Transverse colon (tissue), 4 donors: Measurements from ENCODE around the gene OPRM1. TPM values are rescaled to one million over a fixed set of nuclear protein-coding genes. Genes with fewer than 3 reads are reported as not detected.

Source experiments
- DNase-seq: peaks from one replicate; pipeline ENCODE4 v3.0.0-alpha.2; 2019
- H3K27ac ChIP-seq, 4 donors: fragments of 200-600 bp; sonication (generic); 2 replicates each; pipeline ENCODE4 v1.5.1; 2016 to 2018; ENCODE audit warnings: inconsistent platforms in 4 of 4
- H3K27me3 ChIP-seq: fragments of 200-600 bp; sonication (generic); 2 replicates; pipeline ENCODE4 v1.5.1; 2017; ENCODE audit warnings: inconsistent platforms
- H3K36me3 ChIP-seq, 4 donors: fragments of 200-600 bp; sonication (generic); 2 replicates each; pipeline ENCODE4 v1.5.1; 2017 to 2019; ENCODE audit warnings: inconsistent platforms in 4 of 4
- H3K4me1 ChIP-seq, 4 donors: fragments of 200-600 bp; sonication (generic); 2 replicates each; pipeline ENCODE4 v1.5.1; 2017 to 2020; ENCODE audit warnings: inconsistent platforms in 4 of 4
- H3K4me3 ChIP-seq, 4 donors: fragments of 200-600 bp; sonication (generic); 1 replicate in 1 of 4; 2 replicates in 3 of 4; pipeline versions ENCODE4 v1.5.1 to v1.6.1; 2017 to 2019; ENCODE audit warnings: inconsistent platforms in 4 of 4
- H3K9me3 ChIP-seq, 2 donors: fragments of 200-600 bp; sonication (generic); 2 replicates each; pipeline ENCODE4 v1.5.1; 2017 to 2019; ENCODE audit warnings: inconsistent platforms in 2 of 2
- CTCF ChIP-seq, 5 experiments: fragments of 200-600 bp in 3 of 5; fragments of 450-650 bp in 2 of 5; sonication (generic) in 3 of 5; IDR thresholded peaks; 1 replicate in 2 of 5; 2 replicates in 3 of 5; pipeline ENCODE4 v1.5.1; 2016 to 2017; ENCODE audit warnings: antibody characterized with exemption in 5 of 5, inconsistent platforms in 3 of 5, mild to moderate bottlenecking in 2 of 5, moderate library complexity in 1 of 5
- EP300 ChIP-seq: sonication (generic); formaldehyde crosslinking; IDR thresholded peaks from one replicate; pipeline ENCODE4 v1.6.1; 2017; ENCODE audit warnings: antibody characterized with exemption, low read depth
- POLR2A ChIP-seq: fragments of 450-650 bp; IDR thresholded peaks from one replicate; pipeline ENCODE4 v1.6.1; 2016; ENCODE audit warnings: antibody characterized with exemption, mild to moderate bottlenecking, moderate library complexity
- POLR2AphosphoS5 ChIP-seq, 3 donors: sonication (generic); formaldehyde crosslinking; IDR thresholded peaks; one replicate each; pipeline ENCODE4 v1.6.1; 2016; ENCODE audit warnings: antibody characterized with exemption in 3 of 3
- WGBS, 2 donors: methylation state at CpG; one replicate each; pipeline ENCODE4 v1.1.5; 2018; ENCODE audit warnings: low coverage in 1 of 2; 5-methylcytosine and 5-hydroxymethylcytosine counted together
- in situ Hi-C, 4 donors: fragments of 200-750 bp; cut with MboI; loops; one replicate each; pipeline versions ENCODE4 v1.15.0 to v1.15.1; 2017; ENCODE audit warnings: low sequenced_read_pairs in 3 of 4, low pct_ligation_motif_present in 1 of 4, low pct_unique_long_range_greater_than_20kb in 1 of 4
- intact Hi-C: fragments of 100-400 bp; cut with DNase I; formaldehyde crosslinking; loops from one replicate; pipeline ENCODE4 v1.15.1; 2023; ENCODE audit warnings: low total_unique reads
- total RNA-seq, 4 donors: library from RNA; depleted of rRNA; stranded (reverse); fragments of >200 nt; gene quantifications; one replicate each; pipeline ENCODE4 v1.1.0, GENCODE V29; 2016

OPRM1 gene
- total RNA-seq, 4 donors from 2014 or later: 0.64 TPM; not detected in 3

- TF ChIP-seq POLR2AphosphoS5 (IDR thresholded peaks at IDR 0.05): no peak
- no peak for TF ChIP-seq CTCF (IDR thresholded peaks at IDR 0.05)
- no peak for TF ChIP-seq POLR2A
- TF ChIP-seq EP300: no peak
These were observed 26.2 kb upstream of the OPRM1 start for GRCh38 chr6:154012852-154013251.

GRCh38 chr6:154017786-154018185 is 21.3 kb upstream of the OPRM1 start:
- Histone ChIP-seq H3K27me3 (no peaks in the 10 kb centered on the region), H3K9me3 (no peaks in the 10 kb centered on the region), H3K4me3 (no peak overlapping the region), H3K27ac (no peak overlapping the region), H3K36me3 (no peaks in the 10 kb centered on the region), H3K4me1 (no peaks in the 10 kb centered on the region)
- DNase-seq: no peak
- intact Hi-C loops (no loop called here), in situ Hi-C loops (no loop called here)
- WGBS, 2 donors: 60 to 77% methylated on average over 2 to 3 of the region's 3 CpGs
- no peak for TF ChIP-seq POLR2A
- TF ChIP-seq EP300: no peak
- no peak for TF ChIP-seq POLR2AphosphoS5 (IDR thresholded peaks at IDR 0.05)
- TF ChIP-seq CTCF (IDR thresholded peaks at IDR 0.05): no peak

More at GRCh38 chr6:154012852-154013251, 26.2 kb upstream of the OPRM1 start:
- Histone ChIP-seq H3K4me1 (no peaks in the 10 kb centered on the region), H3K9me3 (no peaks in the 10 kb centered on the region), H3K36me3 (no peaks in the 10 kb centered on the region), H3K27me3 (no peaks in the 10 kb centered on the region), H3K27ac (no peak overlapping the region), H3K4me3 (no peak overlapping the region)
- in situ Hi-C loops: no loop called here
- intact Hi-C loops: no loop called here
- DNase-seq: no peak
- WGBS, 2 donors: 75 to 78% methylated on average over 2 of the region's 2 CpGs

- in situ Hi-C loops: no loop called here
- DNase-seq: no peak
- Histone ChIP-seq H3K4me3 (no peak overlapping the region), H3K4me1 (no peaks in the 10 kb centered on the region), H3K27ac (no peak overlapping the region), H3K27me3 (no peaks in the 10 kb centered on the region), H3K36me3 (no peaks in the 10 kb centered on the region), H3K9me3 (no peaks in the 10 kb centered on the region)
- intact Hi-C loops: no loop called here
- 56 to 59% methylated on average over 2 of the region's 2 CpGs for WGBS, 2 donors
- TF ChIP-seq POLR2A: no peak
- no peak for TF ChIP-seq POLR2AphosphoS5 (IDR thresholded peaks at IDR 0.05)
- no peak for TF ChIP-seq EP300
- TF ChIP-seq CTCF (IDR thresholded peaks at IDR 0.05): no peak
These were observed 8.4 kb upstream of the OPRM1 start for GRCh38 chr6:154030646-154031045.

GRCh38 chr6:154041001-154041400 is 2.0 kb downstream of the OPRM1 start:
- in situ Hi-C loops (no loop called here), intact Hi-C loops (no loop called here)
- no peaks in the 10 kb centered on the region for H3K36me3 ChIP-seq
- H3K27ac ChIP-seq: no peak overlapping the region
- WGBS, 2 donors: 67 to 82% methylated on average over 1 to 2 of the region's 2 CpGs
- H3K4me3 ChIP-seq: no peak overlapping the region
- H3K4me1 ChIP-seq: no peaks in the 10 kb centered on the region
- DNase-seq: no peak
- no peaks in the 10 kb centered on the region for H3K9me3 ChIP-seq
- no peak for TF ChIP-seq POLR2AphosphoS5 (IDR thresholded peaks at IDR 0.05)
- TF ChIP-seq EP300: no peak
- TF ChIP-seq POLR2A: no peak
- TF ChIP-seq CTCF (IDR thresholded peaks at IDR 0.05): no peak
- H3K27me3 ChIP-seq: peaks cover 12% of the 10 kb centered on the region
